Activated T-cell treated with anti-CD3 and anti-CD28 coated beads for 4 hours (primary cell): ENCODE measurements around the gene ATAD3C.
A peak's percentile ranks its signal among the peaks of the same experiment; 100 is the strongest.
"Not testable (repeated sequence)": the region's sequence is repeated elsewhere in the genome, so short reads cannot be mapped to it uniquely, and the experiment has no call there.

Source experiments
- DNase-seq: peaks from one replicate; pipeline ENCODE4 v3.0.0-alpha.2; 2020

ATAD3C gene

DNA sequence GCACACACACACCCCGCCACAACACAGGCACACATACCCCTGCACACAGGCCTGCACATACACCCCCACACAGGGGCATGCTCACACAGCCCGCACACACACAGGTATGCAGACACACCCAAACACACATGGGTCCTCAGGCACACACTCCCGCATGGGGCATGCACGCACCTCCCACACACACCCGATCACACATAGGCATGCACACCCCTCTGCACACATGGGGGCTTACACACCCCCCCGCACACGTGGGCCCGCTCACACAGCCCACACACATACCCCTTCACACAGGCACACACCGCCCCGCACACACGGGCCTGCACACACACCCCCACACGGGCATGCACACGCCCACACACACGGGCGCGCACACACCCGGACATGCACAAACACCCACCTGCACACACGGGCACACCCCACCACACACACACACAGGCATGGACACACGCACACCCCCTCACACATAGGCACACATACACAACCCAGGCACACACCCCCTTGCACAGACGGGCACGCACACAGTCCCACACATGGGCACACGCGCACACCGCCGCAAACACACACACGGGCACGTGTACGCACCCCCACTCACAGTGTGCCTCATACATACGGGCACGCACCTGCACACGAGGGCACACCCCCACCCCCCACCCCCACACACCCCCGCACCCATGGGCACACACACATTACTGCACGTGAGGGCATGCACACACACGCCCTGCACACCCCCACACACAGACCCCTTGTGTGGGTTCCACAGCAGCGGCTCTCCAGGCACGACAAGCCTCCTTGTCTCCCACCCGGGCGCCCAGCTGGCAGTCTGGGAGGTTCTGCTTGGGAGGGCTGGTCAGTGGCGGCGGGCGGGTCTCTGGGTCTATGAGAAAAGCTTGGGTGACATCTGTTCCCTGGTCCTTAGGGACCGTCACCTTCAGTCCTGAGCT is 30.3 kb downstream of the ATAD3C start:
- no peak for DNase-seq

DNA sequence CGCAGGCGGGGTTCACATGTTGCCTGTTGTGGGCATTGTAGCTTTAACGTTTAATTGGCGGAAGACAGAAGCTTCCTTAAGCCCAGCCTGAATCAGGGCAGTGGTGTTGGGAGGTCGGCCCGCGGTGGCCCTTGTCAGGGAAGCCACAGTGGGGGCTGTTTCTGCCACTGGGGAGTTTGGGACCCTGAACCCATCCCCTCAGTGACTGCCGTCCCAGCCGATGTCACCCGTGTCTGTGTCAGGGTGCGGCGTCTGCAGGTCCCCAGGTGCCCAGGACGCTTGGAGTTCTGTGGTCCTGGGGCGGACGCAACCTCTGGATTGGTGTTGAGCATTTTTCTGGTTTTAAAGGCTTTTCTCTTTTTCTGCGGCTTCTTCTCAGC is 31.0 kb downstream of the ATAD3C start:
- DNase-seq = not testable (repeated sequence)

DNA sequence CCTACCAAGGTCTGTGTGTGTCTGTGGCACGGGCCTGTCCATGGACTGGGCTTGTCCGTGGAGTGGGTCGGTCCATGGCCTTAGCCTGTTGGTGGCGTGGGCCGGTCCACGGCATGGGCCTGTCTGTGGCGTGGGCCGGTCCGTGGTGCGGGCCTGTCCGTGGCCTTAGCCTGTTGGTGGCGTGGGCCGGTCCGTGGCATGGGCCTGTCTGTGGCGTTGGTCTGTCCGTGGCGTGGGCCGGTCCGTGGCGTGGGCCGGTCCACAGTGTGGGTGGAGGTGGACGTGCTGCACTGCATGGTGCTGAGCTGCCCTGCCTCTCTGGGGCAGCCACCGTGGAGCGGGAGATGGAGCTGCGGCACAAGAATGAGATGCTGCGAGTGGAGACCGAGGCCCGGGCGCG is 32.3 kb downstream of the ATAD3C start:
- not testable (repeated sequence) for DNase-seq

DNA sequence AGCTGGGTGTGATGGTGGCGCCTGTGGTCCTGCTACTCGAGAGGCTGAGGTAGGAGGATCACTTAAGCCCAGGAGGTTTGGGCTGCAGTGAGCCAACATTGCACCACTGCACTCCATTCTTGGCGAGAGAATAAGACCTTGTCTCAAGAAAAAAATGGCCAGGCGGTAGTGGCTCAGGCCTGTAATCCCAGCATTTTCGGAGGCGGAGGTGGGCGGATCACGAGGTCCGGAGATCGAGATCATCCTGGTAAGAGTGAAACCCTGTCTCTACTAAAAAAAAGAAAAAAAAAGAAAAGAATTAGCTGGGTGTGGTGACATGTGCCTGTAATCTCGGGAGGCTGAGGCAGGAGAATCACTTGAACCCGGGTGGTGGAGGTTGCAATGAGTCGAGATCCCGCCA is 33.4 kb downstream of the ATAD3C start:
- no peak for DNase-seq

DNA sequence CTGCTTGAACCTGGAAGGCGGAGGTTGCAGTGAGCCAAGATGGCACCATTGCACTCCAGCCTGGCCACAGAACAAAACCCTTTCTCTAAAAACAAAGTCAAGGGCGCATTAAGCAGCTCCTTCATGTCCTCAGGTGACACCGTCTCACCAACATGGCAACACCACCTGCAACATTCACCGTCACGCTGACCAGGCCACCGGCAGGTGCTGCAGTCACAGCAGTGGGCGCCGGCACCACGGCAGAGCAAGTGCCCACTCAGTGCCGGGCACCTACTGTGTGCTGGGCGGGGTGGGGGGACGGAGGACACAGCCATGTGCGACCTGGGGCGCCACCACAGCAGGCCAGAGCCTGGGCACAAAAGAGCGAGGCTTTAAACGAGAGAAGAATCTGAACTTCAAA is 34.2 kb downstream of the ATAD3C start:
- DNase-seq = no peak

DNA sequence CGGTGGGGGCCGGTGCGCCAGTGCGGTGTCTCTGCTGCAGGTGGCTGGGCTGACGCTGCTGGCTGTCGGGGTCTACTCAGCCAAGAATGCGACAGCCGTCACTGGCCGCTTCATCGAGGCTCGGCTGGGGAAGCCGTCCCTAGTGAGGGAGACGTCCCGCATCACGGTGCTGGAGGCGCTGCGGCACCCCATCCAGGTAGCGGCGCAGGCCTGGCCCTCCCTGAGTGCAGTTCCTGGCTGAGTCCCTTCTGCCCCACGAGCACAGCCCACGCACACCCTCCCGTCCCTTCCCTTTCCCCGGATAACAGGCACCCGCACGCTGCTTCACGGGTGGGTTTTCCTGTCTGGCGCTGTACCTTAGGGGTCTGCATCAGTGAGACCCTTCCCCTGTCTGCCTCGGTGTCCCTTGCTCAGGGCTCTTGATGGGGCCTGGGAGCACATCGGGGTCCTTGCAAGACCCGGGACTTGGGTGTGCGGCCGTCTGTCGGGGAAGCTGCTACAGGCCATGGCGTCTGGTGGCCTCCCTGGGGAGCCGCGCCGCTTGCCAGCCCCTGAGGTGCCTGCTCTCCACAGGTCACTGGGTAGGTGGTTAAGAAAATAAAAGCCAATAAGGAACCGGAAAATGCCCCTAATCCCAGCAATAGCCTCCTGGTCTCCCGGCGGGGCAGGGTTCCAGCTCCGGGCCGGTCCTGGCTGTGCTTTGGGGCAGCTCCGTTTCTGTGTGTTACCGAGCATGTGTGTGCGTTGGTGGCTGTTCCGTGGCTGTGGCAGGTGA is 35.7 kb downstream of the ATAD3C start:
- DNase-seq = not testable (repeated sequence)

DNA sequence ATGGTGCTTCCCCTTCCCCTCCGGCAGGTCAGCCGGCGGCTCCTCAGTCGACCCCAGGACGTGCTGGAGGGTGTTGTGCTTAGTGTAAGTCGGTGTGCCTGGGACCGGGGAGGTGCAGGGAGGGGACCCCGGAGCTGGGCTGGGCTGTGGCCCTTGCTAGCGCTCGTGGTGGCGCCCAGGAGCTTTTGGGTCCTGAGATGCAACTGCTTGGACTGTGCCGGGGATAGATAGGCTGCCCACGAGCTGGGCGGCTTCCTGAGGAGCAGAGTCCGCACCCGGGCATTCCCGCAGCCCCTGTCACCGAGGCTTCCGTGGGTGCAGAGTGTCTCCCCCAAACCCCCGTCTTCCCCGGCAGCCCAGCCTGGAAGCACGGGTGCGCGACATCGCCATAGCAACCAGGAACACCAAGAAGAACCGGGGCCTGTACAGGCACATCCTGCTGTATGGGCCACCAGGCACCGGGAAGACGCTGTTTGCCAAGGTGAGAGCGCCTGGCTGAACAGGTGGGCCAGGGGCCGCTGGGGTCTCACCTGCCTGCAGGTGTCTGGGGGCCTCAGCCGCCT is 36.3 kb downstream of the ATAD3C start:
- DNase-seq = not testable (repeated sequence)

DNA sequence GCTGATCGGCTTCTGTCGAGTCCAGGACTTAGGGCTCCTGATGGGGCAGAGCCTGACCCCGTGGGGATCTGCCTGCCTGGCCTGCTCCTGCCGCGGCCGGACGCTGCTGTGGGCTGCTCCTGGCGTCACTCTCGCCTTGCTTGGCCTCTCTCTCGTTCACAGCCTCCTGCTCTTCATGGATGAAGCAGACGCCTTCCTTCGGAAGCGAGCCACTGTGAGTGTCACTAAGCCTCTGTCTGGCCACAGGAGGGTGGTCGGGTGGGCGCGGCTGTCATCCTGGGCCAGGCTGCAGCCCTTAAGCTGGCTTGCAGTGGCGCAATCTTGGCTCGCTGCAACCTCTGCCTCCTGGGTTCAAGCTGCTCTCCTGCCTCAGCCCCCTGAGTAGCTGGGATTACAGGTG is 38.2 kb downstream of the ATAD3C start:
- no peak for DNase-seq

DNA sequence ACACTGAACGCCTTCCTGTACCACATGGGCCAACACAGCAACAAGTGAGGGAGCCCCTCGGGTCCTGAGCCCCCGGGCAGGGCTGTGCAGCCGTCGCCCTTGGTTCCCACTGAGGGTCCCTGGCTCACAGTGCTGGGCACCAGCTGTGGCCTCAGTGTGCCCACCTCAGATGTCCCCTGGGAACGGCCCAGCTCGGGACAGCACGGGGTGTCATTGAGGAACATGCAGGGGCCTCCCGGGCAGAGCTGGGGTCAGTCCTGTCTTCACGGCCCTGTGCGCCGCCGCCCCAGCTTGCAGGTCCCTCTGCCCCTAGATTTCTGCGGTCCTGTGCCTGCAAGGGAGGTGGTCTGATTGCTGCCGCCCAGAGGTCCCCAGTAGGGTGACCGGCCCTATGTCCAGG is 39.7 kb downstream of the ATAD3C start:
- DNase-seq = no peak

DNA sequence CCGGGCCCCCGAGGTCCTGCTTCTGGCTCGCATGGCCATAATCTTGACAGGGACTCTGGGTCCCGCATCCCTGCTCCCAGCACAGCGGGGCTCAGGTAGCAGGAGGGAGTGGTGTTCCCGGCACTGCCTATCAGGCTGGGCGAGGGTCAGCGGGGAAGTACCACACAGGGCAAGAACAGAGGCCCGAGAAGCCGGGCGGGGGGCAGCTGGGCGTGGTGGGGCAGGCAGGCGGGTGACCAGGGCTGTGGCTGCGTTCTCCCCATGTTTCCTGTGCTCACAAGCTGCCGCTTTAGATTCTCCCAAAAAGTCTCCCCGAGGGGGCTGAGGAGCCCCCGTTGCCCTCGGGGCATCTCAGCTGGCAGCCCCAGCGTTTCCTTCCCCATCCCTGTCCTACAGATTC is 40.4 kb downstream of the ATAD3C start:
- DNase-seq = no peak

DNA sequence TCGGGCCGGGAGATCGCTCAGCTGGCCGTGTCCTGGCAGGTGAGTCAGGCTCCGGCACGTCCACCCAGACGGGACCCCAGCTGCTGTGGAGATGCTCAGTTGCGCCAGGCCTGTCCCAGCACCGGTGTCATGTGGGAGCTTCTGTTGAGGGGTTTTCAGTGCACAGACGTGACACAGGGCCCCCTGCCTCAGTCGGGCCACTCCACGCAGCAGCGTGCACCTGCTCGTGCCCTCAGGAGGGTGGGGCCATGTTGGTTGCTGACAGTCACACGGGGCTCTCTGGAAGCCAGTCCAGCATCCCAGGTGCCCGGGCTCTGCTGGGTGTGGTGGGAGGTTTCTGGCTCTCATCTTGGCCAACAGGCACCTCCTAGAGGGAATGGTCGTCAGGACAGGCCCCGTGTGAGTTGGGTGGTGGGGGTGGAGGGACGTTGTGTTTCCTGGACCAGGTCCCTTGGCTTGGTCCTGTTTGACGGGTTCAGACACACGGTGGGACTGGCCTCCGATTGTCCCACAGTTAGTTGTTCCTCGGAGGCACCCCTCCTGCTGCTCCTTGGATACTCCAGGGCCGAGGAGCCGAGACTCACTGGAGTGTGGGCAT is 41.2 kb downstream of the ATAD3C start:
- no peak for DNase-seq

DNA sequence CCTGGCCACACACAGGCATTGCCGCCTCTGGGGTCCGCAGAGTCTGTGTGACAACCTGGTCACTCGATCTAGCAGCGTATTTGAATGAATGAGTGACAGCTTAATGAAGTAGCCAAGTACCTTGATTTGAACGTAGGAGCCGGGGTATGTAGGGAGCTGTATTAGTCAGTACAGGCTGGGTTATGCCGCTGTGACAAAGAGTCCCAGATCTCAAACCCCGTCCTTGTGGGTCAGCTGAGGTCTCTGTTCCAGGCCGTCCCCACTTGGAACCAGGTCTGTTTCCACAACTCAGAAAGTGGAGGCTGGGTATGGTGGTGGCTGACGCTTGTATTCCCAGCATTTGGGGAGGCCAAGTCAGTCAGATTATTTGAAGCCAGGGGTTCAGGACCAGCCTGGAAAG is 42.1 kb downstream of the ATAD3C start:
- DNase-seq = no peak

DNA sequence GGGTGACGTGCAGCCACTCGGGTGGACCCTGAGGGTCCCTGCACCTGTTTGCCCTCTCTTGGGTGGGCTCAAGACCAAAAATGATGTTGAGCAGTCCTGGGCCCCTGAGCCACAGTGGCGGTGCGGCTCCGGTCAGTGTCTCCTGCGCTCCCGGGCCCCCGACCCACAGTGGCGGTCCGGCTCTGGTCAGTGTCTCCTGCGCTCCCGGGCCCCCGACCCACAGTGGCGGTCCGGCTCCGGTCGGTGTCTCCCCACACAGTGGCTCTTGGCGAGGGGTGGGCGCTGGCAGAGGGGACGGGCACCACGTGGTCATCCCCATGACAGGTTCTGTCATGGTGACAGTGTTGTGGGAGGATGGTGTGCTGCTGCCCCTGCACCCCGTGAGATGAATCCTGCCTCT is 44.8 kb downstream of the ATAD3C start:
- not testable (repeated sequence) for DNase-seq

DNA sequence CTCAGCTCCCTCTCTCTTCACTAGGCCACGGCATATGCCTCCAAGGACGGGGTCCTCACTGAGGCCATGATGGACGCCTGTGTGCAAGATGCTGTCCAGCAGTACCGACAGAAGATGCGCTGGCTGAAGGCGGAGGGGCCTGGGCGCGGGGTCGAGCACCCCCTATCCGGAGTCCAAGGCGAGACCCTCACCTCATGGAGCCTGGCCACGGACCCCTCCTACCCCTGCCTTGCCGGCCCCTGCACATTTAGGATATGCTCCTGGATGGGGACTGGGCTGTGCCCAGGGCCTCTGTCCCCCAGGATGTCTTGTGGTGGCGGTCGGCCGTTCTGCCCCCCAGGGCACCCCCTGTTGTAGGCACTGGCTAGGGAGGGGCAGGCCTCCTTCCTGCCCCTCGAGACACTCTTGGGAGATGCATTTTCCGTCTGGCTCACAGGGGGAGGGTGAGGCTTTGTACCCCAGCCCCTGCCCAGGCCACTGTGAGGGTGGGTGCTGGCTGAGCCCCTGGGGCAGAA is 46.0 kb downstream of the ATAD3C start:
- DNase-seq = not testable (repeated sequence)

DNA sequence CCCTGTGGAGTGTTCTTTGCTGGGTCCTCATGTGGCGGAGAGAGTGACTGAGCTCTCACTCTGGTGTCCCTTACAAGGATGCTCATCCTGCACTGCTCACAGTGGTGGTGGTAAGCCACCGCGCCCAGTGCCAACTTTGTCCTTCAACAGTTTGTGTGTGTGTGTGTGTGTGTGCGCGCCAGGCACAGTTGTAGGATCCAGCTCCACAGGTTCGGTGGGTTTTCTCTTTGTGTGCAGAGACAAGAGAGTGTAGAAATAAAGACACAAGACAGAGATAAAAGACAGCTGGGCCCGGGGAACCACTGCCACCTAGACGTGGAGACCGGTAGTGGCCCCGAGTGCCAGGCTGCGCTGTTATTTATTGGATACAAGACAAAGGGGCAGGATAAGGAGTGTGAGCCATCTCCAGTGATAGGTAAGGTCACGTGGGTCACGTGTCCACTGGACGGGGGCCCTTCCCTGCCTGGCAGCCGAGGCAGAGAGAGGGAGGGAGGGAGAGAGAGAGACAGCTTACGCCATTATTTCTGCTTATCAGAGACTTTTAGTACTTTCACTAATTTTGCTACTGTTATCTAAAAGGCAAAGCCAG is 55.4 kb downstream of the ATAD3C start:
- DNase-seq = peak; percentile 56

DNA sequence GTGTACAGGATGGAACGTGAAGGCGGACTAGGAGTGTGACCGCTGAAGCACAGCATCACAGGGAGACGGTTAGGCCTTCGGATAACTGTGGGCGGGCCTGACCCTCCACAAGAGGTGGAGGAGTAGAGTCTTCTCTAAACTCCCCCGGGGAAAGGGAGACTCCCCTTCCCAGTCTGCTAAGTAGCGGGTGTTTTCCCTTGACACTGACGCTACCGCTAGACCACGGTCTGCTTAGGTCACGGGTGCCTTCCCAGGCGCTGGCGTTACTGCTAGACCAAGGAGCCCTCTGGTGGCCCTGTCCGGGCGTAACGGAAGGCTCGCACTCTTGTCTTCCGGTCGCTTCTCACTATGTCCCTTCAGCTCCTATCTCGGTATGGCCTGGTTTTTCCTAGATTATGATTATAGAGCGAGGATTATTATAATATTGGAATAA is 55.9 kb downstream of the ATAD3C start:
- DNase-seq = not testable (repeated sequence)

DNA sequence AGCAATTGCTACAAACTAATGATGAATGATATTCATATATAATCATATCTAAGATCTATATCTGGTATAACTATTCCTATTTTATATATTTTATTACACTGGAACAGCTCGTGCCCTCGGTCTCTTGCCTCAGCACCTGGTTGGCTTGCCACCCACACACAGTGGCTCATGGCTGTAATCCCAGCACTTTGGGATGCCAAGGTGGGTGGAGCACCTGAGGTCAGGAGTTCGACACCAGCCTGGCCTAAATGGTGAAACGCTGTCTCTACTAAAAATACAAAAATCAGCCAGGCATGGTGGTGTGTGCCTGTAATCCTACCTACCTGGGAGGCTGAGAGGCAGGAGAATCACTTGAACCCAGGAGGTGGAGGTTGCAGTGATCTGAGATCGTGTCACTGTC is 56.3 kb downstream of the ATAD3C start:
- DNase-seq = not testable (repeated sequence)

DNA sequence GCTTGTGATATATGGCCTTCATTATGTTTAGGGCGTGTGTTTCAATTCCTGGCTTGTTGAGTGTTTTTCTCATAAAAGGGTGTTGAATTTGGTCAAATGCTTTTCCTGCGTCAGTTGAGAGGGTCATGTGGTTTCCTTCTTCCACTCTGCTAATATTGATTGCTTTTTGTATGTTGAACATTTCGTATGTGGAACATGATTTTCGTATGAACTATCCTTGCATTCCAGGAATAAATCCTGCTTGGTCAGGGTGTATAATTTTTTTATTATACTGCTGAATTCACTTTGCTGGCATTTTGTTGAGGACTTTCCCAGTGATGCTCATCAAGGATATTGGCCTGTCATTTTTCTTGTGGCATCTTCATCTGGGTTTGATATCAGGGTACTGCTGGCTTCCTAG is 57.8 kb downstream of the ATAD3C start:
- DNase-seq = no peak

DNA sequence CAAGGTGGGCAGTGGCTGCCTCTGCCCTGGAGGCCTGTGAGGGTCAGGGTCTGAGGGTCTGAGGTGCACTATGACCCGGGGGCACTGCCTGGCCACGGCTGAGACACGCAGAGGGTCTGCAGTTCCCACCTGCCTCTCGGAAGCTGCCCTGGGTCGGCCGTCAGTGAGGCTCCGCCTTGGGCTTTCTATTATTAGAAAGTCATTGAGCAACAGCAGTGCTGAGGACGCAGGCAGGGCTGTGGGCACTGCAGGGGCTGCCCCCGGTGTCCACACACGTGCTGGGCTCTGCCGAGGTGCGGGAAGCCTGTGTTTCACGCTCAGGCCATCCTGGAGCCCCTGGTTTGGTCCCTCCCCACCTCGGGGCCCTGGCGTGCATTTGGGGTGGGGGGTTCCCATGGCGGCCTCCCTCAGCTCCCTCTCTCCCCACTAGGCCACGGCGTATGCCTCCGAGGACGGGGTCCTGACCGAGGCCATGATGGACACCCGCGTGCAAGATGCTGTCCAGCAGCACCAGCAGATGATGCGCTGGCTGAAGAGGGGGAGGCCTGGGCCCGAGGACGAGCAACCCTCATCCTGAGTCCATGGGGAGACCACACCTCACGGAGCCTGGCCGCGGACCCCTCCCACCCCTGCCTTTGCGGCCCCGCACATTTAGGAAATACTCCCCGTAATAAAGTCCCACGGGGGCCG is 59.4 kb downstream of the ATAD3C start:
- DNase-seq = not testable (repeated sequence)

DNA sequence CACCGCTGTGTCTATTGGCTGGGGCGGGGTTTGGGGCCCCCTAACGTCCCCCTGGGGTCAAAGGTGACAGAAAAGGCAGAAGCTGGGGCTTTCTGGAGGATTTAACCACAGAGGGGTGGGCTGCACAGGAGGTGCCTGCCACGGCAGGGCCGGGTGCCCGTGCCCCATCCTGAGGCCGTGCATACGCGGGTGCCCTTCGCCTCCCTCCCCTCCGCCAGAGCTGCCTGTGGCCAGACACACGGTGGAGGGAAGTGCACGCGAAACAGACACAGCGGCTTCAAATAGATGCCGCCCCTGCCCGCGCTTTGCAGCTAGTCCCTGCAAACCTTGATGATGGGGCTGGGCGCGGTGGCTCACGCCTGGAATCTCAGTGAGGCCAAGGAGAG is 60.0 kb downstream of the ATAD3C start:
- DNase-seq = not testable (repeated sequence)

DNA sequence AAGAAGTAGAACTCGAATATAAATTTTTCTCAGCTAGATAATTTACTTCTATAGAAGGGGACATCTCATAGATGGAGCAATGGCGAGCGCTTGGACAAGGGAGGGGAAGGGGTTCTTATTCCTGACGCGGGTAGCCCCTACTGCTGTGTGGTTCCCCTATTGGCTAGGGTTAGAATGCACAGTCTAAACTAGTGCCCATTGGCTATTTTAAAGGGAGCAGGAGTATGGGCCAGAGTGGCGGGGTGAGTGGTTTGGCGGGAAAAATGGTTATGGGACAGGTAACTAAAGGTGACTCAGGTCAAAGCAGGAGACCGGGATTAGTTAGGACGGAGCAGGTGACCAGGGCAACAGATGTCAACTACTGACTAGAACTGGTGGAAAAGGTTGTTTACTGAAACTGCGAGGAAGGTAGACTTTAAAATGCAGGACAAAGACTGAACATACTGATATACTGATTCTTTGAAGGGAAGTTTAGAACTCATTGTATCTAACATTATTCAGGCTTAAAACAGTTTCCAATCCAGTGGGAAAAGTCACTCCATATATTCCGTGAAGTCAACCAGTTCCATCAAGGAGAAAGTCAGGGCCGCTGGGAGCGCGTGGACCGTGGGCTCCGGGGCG is 61.5 kb downstream of the ATAD3C start:
- no peak for DNase-seq
